NT2/D1 (cell line): ENCODE measurements around the gene RHPN2.
A peak's percentile ranks its signal among the peaks of the same experiment; 100 is the strongest.

Source experiments
- DNase-seq: peaks from one replicate; pipeline ENCODE4 v3.0.0-alpha.2; 2011; ENCODE audit warnings: low read depth, low spot score
- H3K27me3 ChIP-seq: 2 replicates; pipeline ENCODE4 v1.6.0; 2011; ENCODE audit warnings: mild to moderate bottlenecking; ENCODE audit not compliant: insufficient read length, insufficient read depth
- H3K36me3 ChIP-seq: 2 replicates; pipeline ENCODE4 v1.6.1; 2011; ENCODE audit warnings: mild to moderate bottlenecking, low read length, mixed read lengths; ENCODE audit not compliant: insufficient read depth, insufficient read length
- H3K4me1 ChIP-seq: 2 replicates; pipeline ENCODE4 v1.5.1; 2011; ENCODE audit not compliant: insufficient read depth, insufficient read length
- H3K4me3 ChIP-seq: 2 replicates; pipeline ENCODE4 v1.5.1; 2011; ENCODE audit warnings: low read depth; ENCODE audit not compliant: insufficient read length
- H3K9ac ChIP-seq: 2 replicates; pipeline ENCODE4 v1.6.0; 2011; ENCODE audit warnings: low read depth; ENCODE audit not compliant: insufficient read length
- H3K9me3 ChIP-seq: 2 replicates; pipeline ENCODE4 v1.5.1; 2011; ENCODE audit warnings: mild to moderate bottlenecking, low read length; ENCODE audit not compliant: insufficient read depth
- SUZ12 ChIP-seq: IDR thresholded peaks from 2 replicates; pipeline ENCODE4 v1.6.1; 2011; ENCODE audit not compliant: insufficient read length, insufficient read depth; ENCODE audit errors: extremely low read depth
- YY1 ChIP-seq: IDR thresholded peaks from 2 replicates; pipeline ENCODE4 v1.6.1; 2011; ENCODE audit not compliant: insufficient read length, insufficient read depth
- ZNF274 ChIP-seq: IDR thresholded peaks from 2 replicates; pipeline ENCODE4 v1.6.1; 2011; ENCODE audit warnings: mild to moderate bottlenecking, low read depth, low read length

Gene RHPN2

DNA sequence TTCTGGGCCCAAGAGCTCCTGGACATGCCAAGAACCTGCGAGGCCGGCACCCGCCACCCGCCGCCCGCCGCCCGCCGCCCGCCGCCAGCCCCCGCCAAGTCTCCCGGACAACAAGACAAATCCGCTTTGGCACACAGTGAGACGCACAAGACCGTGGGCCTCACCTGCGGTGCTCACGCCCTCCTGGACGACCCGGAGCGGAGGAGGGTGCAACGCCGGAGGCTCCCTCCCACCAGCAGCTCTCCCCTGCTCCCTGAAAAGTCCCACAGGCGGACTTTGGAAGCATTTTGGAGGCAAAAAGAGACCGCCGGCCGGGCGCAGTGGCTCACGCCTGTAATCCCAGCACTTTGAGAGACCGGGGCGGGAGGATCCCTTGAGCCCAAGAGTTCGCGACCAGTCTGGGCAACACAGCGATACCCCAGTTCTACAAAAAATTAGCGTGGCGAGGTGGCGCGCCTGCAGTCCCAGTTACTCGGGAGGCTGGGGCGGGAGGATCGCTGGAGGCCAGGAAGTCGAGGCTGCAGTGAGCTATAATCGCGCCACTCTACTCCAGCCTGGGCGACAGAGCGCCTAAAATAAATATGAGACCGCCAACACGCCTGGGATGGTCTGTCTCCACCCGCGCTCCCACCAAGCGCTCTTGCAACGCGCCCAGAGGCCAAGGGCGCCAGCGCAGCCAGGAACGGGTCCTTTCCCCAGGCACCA lies 783 bp downstream of the RHPN2 start:
- no peaks in the 10 kb centered on the region for H3K27me3 ChIP-seq
- H3K9me3 ChIP-seq, result no peaks in the 10 kb centered on the region
- peaks cover 7% of the 10 kb centered on the region for H3K4me1 ChIP-seq
- no peak for TF ChIP-seq YY1
- TF ChIP-seq ZNF274, result no peak
- TF ChIP-seq SUZ12, result no peak
- H3K9ac ChIP-seq, result peak overlapping the region; percentile 80
- DNase-seq, result no peak
- peak overlapping the region; percentile 62 for H3K4me3 ChIP-seq
- no peaks in the 10 kb centered on the region for H3K36me3 ChIP-seq

- Histone ChIP-seq H3K9ac (peak overlapping the region; percentile 24), H3K27me3 (no peaks in the 10 kb centered on the region), H3K36me3 (no peaks in the 10 kb centered on the region), H3K4me3 (peak overlapping the region; percentile 62), H3K4me1 (peaks cover 7% of the 10 kb centered on the region), H3K9me3 (no peaks in the 10 kb centered on the region)
- no peak for DNase-seq
- no peak for TF ChIP-seq ZNF274
- TF ChIP-seq SUZ12, result no peak
- no peak for TF ChIP-seq YY1
These were observed 1.3 kb downstream of the RHPN2 start for GRCh38 chr19:33063356-33063752.

GRCh38 chr19:33062902-33063301 lies 1.8 kb downstream of the RHPN2 start:
- Histone ChIP-seq H3K27me3 (no peaks in the 10 kb centered on the region), H3K9ac (peak overlapping the region; percentile 56), H3K36me3 (no peaks in the 10 kb centered on the region), H3K4me3 (peak overlapping the region; percentile 62), H3K4me1 (peaks cover 7% of the 10 kb centered on the region), H3K9me3 (no peaks in the 10 kb centered on the region)
- TF ChIP-seq YY1 (no peak), ZNF274 (no peak), SUZ12 (no peak)
- no peak for DNase-seq

DNA sequence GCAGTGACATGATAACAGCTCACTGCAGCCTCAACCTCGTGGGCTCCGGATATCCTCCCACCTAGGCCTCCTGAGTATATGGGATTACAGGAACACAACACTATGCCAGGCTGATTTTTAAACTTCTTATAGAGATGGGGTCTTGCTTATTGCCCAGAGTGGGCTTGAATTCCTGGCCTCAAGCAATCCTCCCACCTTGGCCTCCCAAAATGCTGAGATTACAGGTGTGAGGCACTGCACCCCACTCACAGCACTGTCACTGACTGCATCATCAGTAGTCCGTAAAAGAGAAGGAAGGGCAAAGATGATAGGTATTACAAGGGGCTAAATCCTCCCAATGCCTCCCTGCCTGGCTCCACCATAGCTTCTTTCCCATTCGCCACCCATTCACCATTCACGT lies 4.1 kb downstream of the RHPN2 start:
- Histone ChIP-seq H3K36me3 (no peaks in the 10 kb centered on the region), H3K4me3 (no peak overlapping the region), H3K4me1 (peaks cover 7% of the 10 kb centered on the region), H3K27me3 (no peaks in the 10 kb centered on the region), H3K9ac (no peak overlapping the region), H3K9me3 (no peaks in the 10 kb centered on the region)
- no peak for TF ChIP-seq ZNF274
- TF ChIP-seq YY1, result no peak
- no peak for TF ChIP-seq SUZ12
- DNase-seq, result no peak

- H3K27me3 ChIP-seq, result no peaks in the 10 kb centered on the region
- no peak for DNase-seq
- H3K4me3 ChIP-seq, result no peak overlapping the region
- no peak for TF ChIP-seq YY1
- no peak for TF ChIP-seq SUZ12
- no peak for TF ChIP-seq ZNF274
- peaks cover 14% of the 10 kb centered on the region for H3K4me1 ChIP-seq
- H3K36me3 ChIP-seq, result peaks cover 14% of the 10 kb centered on the region
- no peak overlapping the region for H3K9ac ChIP-seq
- no peaks in the 10 kb centered on the region for H3K9me3 ChIP-seq
These were observed 9.0 kb downstream of the RHPN2 start for GRCh38 chr19:33055718-33056117.

DNA sequence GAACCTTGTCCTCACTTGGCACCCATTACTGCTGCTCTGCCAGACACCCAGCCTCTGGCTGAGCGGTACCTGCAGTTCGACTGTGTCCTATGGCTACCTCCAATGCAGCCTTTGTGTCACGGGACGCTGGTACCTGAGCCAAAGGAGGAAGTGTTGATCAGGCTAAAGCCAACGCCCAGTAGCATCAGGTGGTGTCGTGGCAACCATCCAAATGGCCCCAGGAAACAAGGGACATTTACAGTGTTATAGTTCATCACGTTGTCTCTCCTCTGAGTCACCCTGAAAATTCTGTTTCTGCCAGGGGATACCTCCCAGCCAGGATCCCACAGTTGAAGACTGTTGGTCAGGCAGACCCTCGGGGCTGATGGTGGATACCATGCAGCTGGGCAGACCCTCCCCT lies 10.1 kb downstream of the RHPN2 start:
- Histone ChIP-seq H3K9me3 (no peaks in the 10 kb centered on the region), H3K4me3 (no peak overlapping the region), H3K9ac (no peak overlapping the region), H3K36me3 (peaks cover 14% of the 10 kb centered on the region), H3K27me3 (no peaks in the 10 kb centered on the region), H3K4me1 (peaks cover 13% of the 10 kb centered on the region)
- TF ChIP-seq YY1, result no peak
- no peak for DNase-seq

DNA sequence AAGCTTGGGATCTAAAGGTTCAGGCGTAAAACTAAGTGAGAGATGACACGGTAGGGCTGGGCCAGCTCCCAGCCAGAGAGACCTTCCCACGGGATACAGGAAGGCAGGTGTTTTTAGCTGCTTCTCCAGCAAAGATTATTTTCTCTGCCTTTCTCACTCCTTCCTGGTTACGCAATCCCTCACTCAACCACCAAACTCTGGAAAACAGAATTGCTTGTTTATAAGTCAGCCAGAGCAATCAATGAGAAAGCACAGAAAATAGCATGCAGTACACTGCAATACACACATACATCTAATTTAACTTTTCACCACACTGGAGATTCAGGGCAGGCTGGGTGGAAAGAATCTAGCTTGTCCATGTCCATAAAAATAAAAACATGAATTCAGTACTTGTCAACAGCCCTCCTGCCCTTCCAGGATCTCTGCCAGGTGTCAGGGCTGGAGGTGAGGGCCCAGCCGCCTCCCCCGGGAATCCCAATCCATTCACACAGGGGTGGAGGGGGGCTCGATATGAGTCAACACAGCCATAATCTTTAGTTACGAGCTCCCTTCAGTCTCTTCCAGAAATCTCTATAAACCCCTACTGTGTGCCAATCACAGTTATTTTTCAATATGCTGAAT lies 12.2 kb downstream of the RHPN2 start:
- peaks cover 14% of the 10 kb centered on the region for H3K36me3 ChIP-seq
- H3K4me1 ChIP-seq, result peaks cover 16% of the 10 kb centered on the region
- no peak overlapping the region for H3K4me3 ChIP-seq
- TF ChIP-seq ZNF274 (no peak), SUZ12 (no peak), YY1 (no peak)
- H3K9ac ChIP-seq, result no peak overlapping the region
- no peaks in the 10 kb centered on the region for H3K9me3 ChIP-seq
- DNase-seq, result no peak
- no peaks in the 10 kb centered on the region for H3K27me3 ChIP-seq
